GM12891 (cell line): ENCODE measurements around the gene SIRPG.

ENCODE experiments used
- PAX5 ChIP-seq: IDR thresholded peaks from 2 replicates; pipeline ENCODE4 v1.6.1; 2011; ENCODE audit warnings: low read length, moderate library complexity, mild to moderate bottlenecking; ENCODE audit not compliant: insufficient read depth, severe bottlenecking
- POLR2A ChIP-seq: IDR thresholded peaks from 2 replicates; pipeline ENCODE4 v1.6.1; 2011; ENCODE audit warnings: low read depth, low read length, control low read depth
- POLR2AphosphoS5 ChIP-seq: IDR thresholded peaks from 2 replicates; pipeline ENCODE4 v1.6.1; 2011; ENCODE audit warnings: low read depth, low read length, control low read depth
- POU2F2 ChIP-seq: IDR thresholded peaks from 2 replicates; pipeline ENCODE4 v1.6.1; 2011; ENCODE audit warnings: low read depth, mild to moderate bottlenecking, control low read depth, low read length, moderate library complexity
- SPI1 ChIP-seq: IDR thresholded peaks from 2 replicates; pipeline ENCODE4 v1.6.1; 2011; ENCODE audit warnings: low read depth, low read length, control low read depth
- TAF1 ChIP-seq: IDR thresholded peaks from 2 replicates; pipeline ENCODE4 v1.6.1; 2011; ENCODE audit warnings: low read depth, low read length, control low read depth

GRCh38 chr20:1654996-1655395 lies 2.6 kb downstream of the SIRPG start:
- TF ChIP-seq TAF1 (no peak), POLR2AphosphoS5 (no peak), POLR2A (no peak), PAX5 (no peak), POU2F2 (no peak), SPI1 (no peak)
